ENCODE results near the gene FRYL.

DNA sequence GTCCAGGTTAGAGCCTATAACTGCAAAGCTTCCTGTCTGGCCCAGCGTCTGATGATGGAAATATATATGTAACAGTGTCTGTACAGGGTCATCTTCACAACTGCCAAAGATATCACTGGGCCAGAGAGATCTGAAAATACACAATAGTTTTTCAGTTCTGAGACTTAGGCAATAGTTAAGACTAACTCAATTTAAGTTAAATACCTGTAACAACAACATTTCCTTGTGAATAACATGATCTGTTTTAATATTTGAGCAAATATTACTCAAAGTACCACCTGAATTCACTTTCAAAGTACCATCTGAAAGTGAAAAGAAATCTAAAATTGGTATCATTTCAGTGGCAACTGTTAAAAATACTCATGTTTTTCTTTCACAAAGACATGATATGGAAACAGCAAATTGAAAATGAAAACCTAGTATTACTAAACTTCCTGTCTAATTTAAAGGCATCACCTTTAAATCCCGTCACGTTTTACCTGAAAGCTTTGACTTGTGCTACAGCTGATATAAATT is 280.5 kb downstream of the FRYL start:
- TF ChIP-seq, protein P1, sequence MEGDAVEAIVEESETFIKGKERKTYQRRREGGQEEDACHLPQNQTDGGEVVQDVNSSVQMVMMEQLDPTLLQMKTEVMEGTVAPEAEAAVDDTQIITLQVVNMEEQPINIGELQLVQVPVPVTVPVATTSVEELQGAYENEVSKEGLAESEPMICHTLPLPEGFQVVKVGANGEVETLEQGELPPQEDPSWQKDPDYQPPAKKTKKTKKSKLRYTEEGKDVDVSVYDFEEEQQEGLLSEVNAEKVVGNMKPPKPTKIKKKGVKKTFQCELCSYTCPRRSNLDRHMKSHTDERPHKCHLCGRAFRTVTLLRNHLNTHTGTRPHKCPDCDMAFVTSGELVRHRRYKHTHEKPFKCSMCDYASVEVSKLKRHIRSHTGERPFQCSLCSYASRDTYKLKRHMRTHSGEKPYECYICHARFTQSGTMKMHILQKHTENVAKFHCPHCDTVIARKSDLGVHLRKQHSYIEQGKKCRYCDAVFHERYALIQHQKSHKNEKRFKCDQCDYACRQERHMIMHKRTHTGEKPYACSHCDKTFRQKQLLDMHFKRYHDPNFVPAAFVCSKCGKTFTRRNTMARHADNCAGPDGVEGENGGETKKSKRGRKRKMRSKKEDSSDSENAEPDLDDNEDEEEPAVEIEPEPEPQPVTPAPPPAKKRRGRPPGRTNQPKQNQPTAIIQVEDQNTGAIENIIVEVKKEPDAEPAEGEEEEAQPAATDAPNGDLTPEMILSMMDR (conservative IDR thresholded peaks at IDR 0.05 in 1 of 2, IDR thresholded peaks at IDR 0.05 in 1 of 2; ENCODE audit: low read depth in 1 of 2, low read length in 2 of 2): no peak
- TF ChIP-seq EZH2 (IDR thresholded peaks at IDR 0.05; ENCODE audit: low read length, missing control alignments): no peak

All from fibroblast of lung (primary cell).